Measurements from ENCODE around the gene WNT8A.

Gene WNT8A

DNA sequence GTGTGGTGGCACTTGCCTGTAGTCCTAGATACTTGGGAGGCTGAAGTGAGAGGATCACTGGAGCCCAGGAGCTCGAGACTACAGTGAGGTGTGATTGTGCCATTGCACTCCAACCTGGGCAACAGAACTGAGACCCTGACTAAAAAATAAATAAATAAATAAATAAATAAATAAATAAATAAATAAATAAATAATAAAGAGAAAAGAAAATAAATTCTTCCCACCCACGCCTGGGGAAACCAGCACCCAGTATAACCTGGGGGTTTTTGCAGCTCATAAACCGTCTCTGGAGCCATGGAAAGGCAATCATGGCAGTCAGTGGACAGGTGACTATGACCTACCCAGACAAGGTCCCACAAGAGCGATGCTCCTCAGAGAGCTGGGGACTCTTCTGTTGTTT, 7.9 kb downstream of the WNT8A start:
- no peak for DNase-seq (ENCODE audit: low read depth)

DNA sequence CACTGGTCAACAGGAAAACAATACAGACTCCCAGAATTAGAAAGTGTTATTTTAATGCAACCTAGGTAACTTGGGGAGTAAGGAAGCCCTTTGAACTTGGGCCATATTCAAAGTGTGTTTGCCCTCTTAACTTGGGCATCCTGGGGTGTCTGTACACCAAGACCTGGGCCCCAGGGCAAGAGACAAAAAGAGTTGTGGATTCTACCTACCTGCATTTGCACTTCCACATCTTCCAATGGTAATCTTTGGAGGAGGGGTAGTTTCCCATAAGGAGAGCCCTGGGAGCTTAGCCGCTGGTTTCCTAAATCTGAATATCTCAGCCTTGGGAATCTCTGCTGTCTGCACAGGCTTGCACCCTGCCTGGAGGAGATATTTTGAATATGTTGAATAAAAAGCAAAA, 8.5 kb downstream of the WNT8A start:
- no peak for DNase-seq (ENCODE audit: low read depth)

GRCh38 chr5:138093036-138093435, 9.2 kb downstream of the WNT8A start:
- no peak for DNase-seq (ENCODE audit: low read depth)

DNA sequence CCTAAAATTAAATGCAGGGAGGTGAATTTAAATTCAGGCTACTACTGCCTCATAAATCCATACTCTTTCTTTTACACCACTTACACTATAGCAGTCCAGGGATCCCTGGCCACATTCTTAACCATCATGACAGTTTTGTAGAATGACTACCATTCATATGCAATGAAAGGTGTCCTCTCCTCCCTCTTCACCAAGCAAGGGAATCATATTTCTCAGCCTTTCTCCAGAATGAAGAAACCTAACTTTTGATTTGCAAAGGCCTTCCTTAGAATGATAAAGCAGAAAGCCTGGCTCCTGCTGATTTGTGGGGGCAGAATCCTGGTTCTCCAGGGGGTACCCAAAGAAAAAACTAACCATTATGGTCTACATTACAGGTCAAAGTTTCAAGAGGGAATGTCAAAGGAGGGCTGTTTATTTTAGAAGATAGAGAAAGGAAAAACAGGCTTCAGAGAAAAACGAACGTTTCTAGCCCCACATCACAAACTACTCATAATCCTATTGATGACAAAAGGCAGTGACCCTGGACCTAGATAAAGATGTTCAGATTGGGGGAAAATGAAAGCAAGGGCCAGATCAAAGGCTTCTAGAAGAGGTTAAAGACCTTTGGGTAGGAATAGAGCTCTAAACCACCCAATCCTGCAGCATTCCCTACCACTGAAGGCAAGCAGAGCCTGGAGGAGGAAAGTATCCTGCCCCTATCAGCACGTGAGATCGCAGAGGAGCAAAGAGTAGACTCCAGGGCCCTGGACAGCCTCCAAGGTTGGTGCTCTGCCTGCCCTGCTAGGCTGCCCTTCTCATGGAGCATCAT, 11.5 kb downstream of the WNT8A start:
- DNase-seq (ENCODE audit: low read depth) = no peak

- DNase-seq (ENCODE audit: low read depth) = no peak
Observed at GRCh38 chr5:138096363-138096762, 12.5 kb downstream of the WNT8A start.

DNA sequence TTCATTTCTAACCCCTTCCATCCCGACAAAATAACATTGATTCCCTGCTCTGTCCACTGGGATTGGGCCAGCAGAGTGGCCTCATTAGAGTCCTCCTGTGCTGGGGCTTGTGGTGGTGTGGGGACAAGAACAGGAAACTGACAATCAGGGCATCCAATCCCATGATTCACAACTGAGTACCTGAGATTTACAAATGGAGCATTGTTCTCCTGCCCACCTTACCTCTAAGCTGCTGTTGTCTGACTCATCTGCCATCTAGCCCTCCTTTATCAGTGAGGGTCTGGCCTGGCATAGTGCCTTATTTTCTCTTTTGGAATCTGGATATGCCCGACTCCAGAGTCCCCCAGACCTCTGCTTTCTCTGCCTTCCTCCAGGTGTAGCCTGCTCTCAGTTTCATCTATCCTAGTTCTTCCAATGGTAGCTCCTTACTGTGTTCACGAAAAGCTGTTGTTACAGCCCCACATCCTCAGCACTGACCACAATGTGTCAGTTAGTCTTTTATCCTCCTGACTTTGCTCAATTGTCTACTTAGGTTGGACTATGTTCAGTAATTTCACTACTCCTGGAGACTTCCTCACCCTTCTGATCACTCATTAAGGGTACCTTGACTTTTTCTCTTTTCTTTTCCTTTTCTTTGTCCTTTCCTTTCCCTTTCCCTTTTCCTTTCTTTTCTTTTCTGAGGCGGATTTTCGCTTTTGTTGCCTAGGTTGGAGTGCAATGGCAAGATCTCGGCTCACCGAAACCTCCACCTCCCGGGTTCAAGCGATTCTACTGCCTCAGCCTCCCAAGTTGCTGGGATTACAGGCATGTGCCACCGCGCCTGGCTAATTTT, 13.4 kb downstream of the WNT8A start:
- no peak for DNase-seq (ENCODE audit: low read depth)

DNA sequence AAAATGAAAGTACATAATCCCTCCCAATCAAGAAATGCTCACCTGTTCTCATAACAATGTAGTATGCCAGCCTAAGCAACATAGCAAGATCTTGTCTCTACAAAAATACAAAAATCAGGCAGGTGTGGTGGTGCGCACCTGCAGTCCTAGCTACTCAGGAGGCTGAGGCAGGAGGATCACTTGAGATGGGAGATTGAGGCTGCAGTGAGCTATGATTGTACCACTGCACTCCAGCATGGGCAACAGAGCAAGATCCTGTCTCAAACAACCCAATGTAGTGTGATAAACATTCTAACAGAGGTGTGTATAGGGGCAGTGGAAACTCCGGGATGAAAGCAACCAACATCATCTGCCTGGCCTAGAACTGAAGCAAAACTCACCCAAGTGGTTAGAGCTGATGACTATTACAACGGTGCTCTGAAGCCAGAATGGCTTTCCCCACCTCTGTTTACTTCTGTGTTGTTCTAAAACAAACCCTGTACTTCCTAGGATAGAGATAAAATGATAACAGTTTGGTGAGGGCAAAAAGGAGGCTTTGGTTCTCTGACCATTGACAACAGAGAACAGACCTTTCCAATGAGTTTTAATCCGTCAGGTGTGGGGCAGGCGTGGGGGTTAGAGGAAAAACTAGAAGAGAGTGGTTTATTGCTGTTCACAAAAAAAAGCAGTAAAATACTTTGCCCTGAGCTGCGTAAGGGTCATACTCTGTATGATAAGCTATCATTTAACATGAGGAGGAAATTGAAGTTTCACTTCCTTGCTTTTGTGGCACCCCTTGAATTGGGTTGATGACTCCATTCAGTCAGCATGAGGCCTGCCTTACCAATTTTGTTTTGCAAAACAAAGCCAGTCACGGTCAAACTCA, 18.9 kb downstream of the WNT8A start:
- no peak for DNase-seq (ENCODE audit: low read depth)

GRCh38 chr5:138103319-138103637, 19.4 kb downstream of the WNT8A start:
- no peak for DNase-seq (ENCODE audit: low read depth)

- DNase-seq (ENCODE audit: low read depth) = no peak
Observed at GRCh38 chr5:138105709-138106108, 21.9 kb downstream of the WNT8A start.

DNA sequence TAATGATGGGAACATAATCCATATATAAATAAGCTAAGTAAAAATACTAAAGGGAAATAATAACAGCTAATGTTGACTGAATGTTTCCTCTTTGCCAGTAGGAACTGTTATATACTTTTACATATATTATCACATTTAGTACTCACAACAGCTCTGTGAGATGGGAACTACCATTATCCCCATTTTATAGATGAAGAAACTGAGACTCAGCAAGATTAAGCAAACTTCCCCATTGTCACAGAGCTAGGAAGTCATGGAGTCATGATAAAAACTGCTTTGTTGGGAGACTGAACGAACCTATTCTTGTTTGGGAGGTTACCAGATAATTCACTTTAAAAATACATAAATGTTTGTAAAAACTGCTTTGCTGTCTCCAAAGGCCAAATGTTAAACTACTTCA, 23.4 kb downstream of the WNT8A start:
- DNase-seq (ENCODE audit: low read depth) = no peak

DNA sequence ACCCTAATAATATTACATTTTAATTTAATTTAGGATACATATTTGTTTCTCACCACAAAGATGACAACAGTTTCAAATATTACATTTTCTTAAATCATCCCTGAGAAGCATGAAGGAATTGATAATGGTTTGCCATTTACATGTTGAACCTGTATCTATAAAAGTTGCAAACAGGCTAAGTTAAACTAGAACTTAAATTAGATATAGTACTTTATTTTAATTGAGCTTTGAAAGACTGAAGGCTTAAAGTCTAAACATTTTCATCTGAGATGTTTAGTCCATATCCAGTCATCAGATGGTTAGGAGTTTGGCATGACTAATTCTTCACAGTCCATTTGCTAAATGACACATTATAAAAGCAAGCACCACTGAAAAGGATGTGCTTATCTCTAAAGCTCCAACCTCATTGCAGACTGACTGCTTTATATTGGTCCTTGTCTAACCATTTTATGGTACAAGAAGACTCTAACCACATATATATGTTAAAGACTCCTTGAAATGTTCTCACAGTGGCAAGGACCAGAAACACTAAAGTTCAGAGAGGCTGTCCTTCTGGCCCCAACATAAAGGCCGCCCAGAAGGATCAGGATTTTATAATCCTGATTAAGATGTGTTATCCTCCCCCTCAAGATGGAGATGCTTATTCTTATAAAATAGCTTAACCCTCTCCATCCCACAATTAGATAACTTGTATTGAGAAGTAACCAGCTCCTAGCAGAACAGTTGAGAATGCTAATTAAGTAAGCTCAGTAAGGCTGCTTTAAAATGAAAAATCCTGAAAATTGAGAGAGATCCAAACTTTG, 25.8 kb downstream of the WNT8A start:
- no peak for DNase-seq (ENCODE audit: low read depth)

- no peak for DNase-seq (ENCODE audit: low read depth)
Observed at GRCh38 chr5:138110266-138110963, 26.6 kb downstream of the WNT8A start.

DNA sequence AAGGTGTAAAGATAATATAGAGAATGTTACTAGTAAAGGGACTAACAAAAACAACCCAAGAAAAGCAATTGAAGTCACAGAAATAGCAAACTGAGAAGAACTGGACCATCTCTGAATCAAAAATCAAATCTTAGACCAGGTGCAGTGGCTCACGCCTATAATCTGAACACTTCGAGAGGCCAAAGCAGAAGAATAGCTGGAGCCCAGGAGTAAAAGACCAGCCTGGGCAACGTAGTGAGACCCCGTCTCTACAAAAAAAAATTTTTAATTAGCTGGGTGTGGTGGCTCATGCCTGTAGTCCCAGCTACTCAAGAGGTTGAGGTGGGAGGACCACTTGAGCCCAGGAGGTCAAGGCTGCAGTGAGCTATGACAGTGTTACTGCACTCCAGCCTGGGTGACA, 27.3 kb downstream of the WNT8A start:
- no peak for DNase-seq (ENCODE audit: low read depth)

DNA sequence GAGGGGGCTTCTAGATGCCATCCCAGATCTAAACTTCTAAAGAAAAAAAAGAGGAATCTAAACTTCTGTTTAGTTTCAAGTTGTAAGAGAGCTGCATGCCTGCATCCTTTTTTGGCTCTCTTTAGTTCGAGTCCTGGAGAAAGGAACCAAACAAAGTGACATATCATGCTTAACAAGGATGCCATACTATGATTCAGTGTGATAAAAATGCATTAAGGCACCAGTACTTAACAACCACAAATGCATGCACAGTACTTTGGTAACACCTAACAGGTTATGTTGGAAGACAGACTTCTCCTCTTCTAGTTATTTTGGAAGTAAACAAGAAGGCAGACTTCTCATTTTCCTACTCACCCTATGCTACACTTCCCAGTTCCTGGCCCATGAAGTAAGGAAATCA, 28.1 kb downstream of the WNT8A start:
- DNase-seq (ENCODE audit: low read depth) = no peak

DNA sequence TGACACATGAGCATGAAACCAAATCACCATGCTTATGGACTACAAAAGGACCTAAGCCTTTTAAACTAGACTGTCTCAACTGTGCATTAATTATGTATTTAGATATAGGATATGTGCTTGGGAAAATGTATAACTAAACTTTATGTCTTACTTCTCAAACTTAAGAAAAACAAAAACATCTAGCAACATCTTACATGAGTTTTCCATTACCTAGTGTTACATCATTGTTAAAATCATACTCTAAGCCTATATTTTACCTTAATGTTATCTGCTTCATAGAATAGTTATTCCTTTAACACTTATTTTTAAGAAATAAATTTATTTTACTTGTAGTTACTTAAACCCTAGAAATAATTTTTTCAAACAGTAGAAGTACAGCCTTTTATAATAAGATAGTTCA, 31.4 kb downstream of the WNT8A start:
- DNase-seq (ENCODE audit: low read depth) = no peak

GRCh38 chr5:138128334-138128733, 44.5 kb downstream of the WNT8A start:
- DNase-seq (ENCODE audit: low read depth) = no peak

- no peak for DNase-seq (ENCODE audit: low read depth)
Observed at GRCh38 chr5:138129347-138129746, 45.5 kb downstream of the WNT8A start.

- DNase-seq (ENCODE audit: low read depth) = no peak
Observed at GRCh38 chr5:138132543-138132942, 48.7 kb downstream of the WNT8A start.

GRCh38 chr5:138138949-138139780, 55.3 kb downstream of the WNT8A start, which contains the start of gene NME5:
Gene NME5, minus strand, starts transcription at chr5:138139428. Its CDS starts 648 bp downstream, at chr5:138138780.
- DNase-seq (ENCODE audit: low read depth) = no peak

DNA sequence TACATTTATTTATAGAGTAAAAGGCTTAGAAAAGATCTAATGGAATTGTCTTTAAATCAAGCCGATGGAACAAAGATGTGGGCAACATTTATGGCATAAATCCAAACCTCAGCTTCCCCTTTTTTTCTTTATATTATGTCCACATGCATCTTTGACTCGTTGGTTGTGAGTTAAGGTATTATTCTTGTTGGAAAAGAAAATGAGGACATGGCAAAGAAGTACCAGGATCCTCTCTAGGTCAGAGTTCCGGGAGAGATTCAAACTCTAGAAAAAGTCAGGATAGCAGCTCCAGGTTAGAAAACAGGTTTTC, 55.9 kb downstream of the WNT8A start:
- DNase-seq (ENCODE audit: low read depth) = no peak

Data from HS-5 (cell line).